ENCODE measurements around the gene PRPF18. TPM values are rescaled to one million over a fixed set of nuclear protein-coding genes. Genes with fewer than 3 reads are reported as not detected.
A peak's percentile ranks its signal among the peaks of the same experiment; 100 is the strongest.

Gene PRPF18
- total RNA-seq, 1 donor from 2014 or later = 21.0 TPM

DNA sequence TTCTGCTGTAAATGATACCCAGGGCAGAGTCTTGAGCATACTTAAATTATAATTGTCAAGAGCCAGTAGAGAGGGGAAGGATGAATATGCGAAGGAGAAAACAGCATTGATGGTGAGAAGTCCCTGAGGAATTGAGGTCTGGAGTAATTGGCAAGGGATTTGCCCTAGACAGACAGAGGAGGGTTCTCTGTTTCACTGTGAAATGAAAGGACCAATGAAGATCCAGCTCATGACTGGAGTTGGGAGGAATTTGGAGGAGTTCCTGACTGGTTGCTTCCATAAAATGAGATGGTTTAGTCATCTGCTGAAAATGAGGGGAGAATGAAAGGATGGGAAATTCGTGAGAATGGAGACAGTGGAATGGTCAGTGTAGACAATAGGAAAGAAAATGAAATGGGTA, 6.8 kb downstream of the PRPF18 start:
- no peak overlapping the region for H3K4me3 Mint-ChIP-seq (ENCODE audit: unreplicated experiment)
- H3K4me2 ChIP-seq (ENCODE audit: low read length) = no peak overlapping the region
- H3K36me3 ChIP-seq (ENCODE audit: insufficient read depth, low read length) = no peaks in the 10 kb centered on the region
- no peak overlapping the region for H3K9ac ChIP-seq (ENCODE audit: low read length)
- TF ChIP-seq, protein P1, sequence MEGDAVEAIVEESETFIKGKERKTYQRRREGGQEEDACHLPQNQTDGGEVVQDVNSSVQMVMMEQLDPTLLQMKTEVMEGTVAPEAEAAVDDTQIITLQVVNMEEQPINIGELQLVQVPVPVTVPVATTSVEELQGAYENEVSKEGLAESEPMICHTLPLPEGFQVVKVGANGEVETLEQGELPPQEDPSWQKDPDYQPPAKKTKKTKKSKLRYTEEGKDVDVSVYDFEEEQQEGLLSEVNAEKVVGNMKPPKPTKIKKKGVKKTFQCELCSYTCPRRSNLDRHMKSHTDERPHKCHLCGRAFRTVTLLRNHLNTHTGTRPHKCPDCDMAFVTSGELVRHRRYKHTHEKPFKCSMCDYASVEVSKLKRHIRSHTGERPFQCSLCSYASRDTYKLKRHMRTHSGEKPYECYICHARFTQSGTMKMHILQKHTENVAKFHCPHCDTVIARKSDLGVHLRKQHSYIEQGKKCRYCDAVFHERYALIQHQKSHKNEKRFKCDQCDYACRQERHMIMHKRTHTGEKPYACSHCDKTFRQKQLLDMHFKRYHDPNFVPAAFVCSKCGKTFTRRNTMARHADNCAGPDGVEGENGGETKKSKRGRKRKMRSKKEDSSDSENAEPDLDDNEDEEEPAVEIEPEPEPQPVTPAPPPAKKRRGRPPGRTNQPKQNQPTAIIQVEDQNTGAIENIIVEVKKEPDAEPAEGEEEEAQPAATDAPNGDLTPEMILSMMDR (IDR thresholded peaks at IDR 0.05; ENCODE audit: insufficient read depth, low read depth, low read length) = no peak
- TF ChIP-seq EZH2 (IDR thresholded peaks at IDR 0.05; ENCODE audit: insufficient read depth, low read length) = no peak
- no peak overlapping the region for H3K4me3 ChIP-seq (ENCODE audit: insufficient read depth, low read depth, low read length)
- no peak overlapping the region for H3K27ac ChIP-seq (ENCODE audit: low read depth, low read length)
- H3K79me2 ChIP-seq (ENCODE audit: insufficient read depth, low read length) = peaks cover 59% of the 10 kb centered on the region
- no peaks in the 10 kb centered on the region for H3K9me3 Mint-ChIP-seq (ENCODE audit: unreplicated experiment)
- no peaks in the 10 kb centered on the region for H3K9me3 ChIP-seq (ENCODE audit: insufficient read depth, low read depth, low read length)
- H3K27me3 ChIP-seq (ENCODE audit: insufficient read depth, low read length) = no peaks in the 10 kb centered on the region
- H4K20me1 ChIP-seq (ENCODE audit: insufficient read depth, low read length) = peaks cover 34% of the 10 kb centered on the region
- H3K27ac Mint-ChIP-seq (ENCODE audit: unreplicated experiment) = no peak overlapping the region
- H3K27me3 Mint-ChIP-seq (ENCODE audit: low read depth, unreplicated experiment) = no peaks in the 10 kb centered on the region
- peak; percentile 13 for FAIRE-seq
- peak; percentile 31 for DNase-seq (ENCODE audit: low read depth)
- H3K4me1 Mint-ChIP-seq (ENCODE audit: low read depth, unreplicated experiment) = peaks cover 7% of the 10 kb centered on the region
- H3K4me1 ChIP-seq (ENCODE audit: insufficient read depth, low read length) = no peaks in the 10 kb centered on the region
- H3K36me3 Mint-ChIP-seq (ENCODE audit: low read depth, unreplicated experiment) = no peaks in the 10 kb centered on the region
- no peak overlapping the region for H2AFZ ChIP-seq (ENCODE audit: low read depth, low read length)

DNA sequence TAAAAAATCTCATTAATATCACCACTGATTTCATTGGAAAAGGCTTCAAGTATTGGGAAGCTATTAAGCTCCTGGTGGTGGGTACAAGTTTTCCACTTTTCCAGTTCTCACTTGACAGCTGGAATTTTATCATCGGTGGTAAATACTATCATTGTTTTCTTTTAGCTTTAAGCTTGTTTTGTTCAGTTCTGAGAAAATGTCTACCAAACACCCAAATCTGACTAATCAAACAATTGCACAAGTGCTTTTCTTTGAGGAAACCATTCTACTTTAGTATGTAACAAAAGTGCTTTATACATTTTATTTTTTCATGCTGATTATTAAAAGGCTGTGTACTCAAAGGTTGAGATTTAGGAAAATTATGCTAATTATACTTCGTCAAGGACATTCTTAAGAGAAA, 7.9 kb downstream of the PRPF18 start:
- peaks cover 31% of the 10 kb centered on the region for H4K20me1 ChIP-seq (ENCODE audit: insufficient read depth, low read length)
- H3K27me3 ChIP-seq (ENCODE audit: insufficient read depth, low read length) = no peaks in the 10 kb centered on the region
- Mint-ChIP-seq H3K4me3 (ENCODE audit: unreplicated experiment) (no peak overlapping the region), H3K9me3 (ENCODE audit: unreplicated experiment) (no peaks in the 10 kb centered on the region), H3K36me3 (ENCODE audit: low read depth, unreplicated experiment) (no peaks in the 10 kb centered on the region), H3K27me3 (ENCODE audit: low read depth, unreplicated experiment) (no peaks in the 10 kb centered on the region), H3K27ac (ENCODE audit: unreplicated experiment) (no peak overlapping the region), H3K4me1 (ENCODE audit: low read depth, unreplicated experiment) (peaks cover 7% of the 10 kb centered on the region)
- H3K36me3 ChIP-seq (ENCODE audit: insufficient read depth, low read length) = no peaks in the 10 kb centered on the region
- H3K4me2 ChIP-seq (ENCODE audit: low read length) = no peak overlapping the region
- H3K4me3 ChIP-seq (ENCODE audit: insufficient read depth, low read depth, low read length) = no peak overlapping the region
- no peak for DNase-seq (ENCODE audit: low read depth)
- H3K9me3 ChIP-seq (ENCODE audit: insufficient read depth, low read depth, low read length) = no peaks in the 10 kb centered on the region
- TF ChIP-seq, protein P1 (IDR thresholded peaks at IDR 0.05; ENCODE audit: insufficient read depth, low read depth, low read length) = no peak
- TF ChIP-seq EZH2 (IDR thresholded peaks at IDR 0.05; ENCODE audit: insufficient read depth, low read length) = no peak
- no peak overlapping the region for H2AFZ ChIP-seq (ENCODE audit: low read depth, low read length)
- no peaks in the 10 kb centered on the region for H3K4me1 ChIP-seq (ENCODE audit: insufficient read depth, low read length)
- peaks cover 49% of the 10 kb centered on the region for H3K79me2 ChIP-seq (ENCODE audit: insufficient read depth, low read length)
- FAIRE-seq = no peak
- H3K9ac ChIP-seq (ENCODE audit: low read length) = no peak overlapping the region
- no peak overlapping the region for H3K27ac ChIP-seq (ENCODE audit: low read depth, low read length)

DNA sequence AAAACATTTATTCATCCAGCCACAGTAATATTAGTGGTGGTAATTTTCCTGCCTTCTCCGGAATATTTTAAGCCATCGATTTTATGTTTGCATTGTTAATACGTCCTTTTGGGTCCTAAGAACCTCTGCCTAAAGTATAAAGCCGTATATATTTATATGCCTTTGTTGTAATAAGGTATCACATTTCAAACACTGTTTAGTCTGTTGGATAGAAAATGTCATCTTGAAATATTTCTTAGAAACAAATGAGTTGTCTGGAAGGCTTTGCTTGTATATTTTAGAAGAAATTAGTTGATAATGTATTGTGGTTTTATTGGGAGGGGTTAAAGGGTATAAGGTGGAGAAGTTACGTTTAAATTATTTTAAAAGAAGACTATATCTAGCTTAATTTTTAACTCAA, 11.1 kb downstream of the PRPF18 start:
- Mint-ChIP-seq H3K4me3 (ENCODE audit: unreplicated experiment) (no peak overlapping the region), H3K27ac (ENCODE audit: unreplicated experiment) (no peak overlapping the region), H3K9me3 (ENCODE audit: unreplicated experiment) (no peaks in the 10 kb centered on the region), H3K36me3 (ENCODE audit: low read depth, unreplicated experiment) (no peaks in the 10 kb centered on the region), H3K4me1 (ENCODE audit: low read depth, unreplicated experiment) (peaks cover 7% of the 10 kb centered on the region), H3K27me3 (ENCODE audit: low read depth, unreplicated experiment) (no peaks in the 10 kb centered on the region)
- Histone ChIP-seq H3K36me3 (ENCODE audit: insufficient read depth, low read length) (no peaks in the 10 kb centered on the region), H3K4me3 (ENCODE audit: insufficient read depth, low read depth, low read length) (no peak overlapping the region), H3K9me3 (ENCODE audit: insufficient read depth, low read depth, low read length) (no peaks in the 10 kb centered on the region), H4K20me1 (ENCODE audit: insufficient read depth, low read length) (peaks cover 10% of the 10 kb centered on the region), H3K27ac (ENCODE audit: low read depth, low read length) (no peak overlapping the region), H3K4me2 (ENCODE audit: low read length) (no peak overlapping the region), H3K4me1 (ENCODE audit: insufficient read depth, low read length) (no peaks in the 10 kb centered on the region), H3K79me2 (ENCODE audit: insufficient read depth, low read length) (peaks cover 24% of the 10 kb centered on the region), H2AFZ (ENCODE audit: low read depth, low read length) (no peak overlapping the region), H3K27me3 (ENCODE audit: insufficient read depth, low read length) (no peaks in the 10 kb centered on the region), H3K9ac (ENCODE audit: low read length) (no peak overlapping the region)
- TF ChIP-seq EZH2 (IDR thresholded peaks at IDR 0.05; ENCODE audit: insufficient read depth, low read length) = no peak
- TF ChIP-seq, protein P1 (IDR thresholded peaks at IDR 0.05; ENCODE audit: insufficient read depth, low read depth, low read length) = no peak
- no peak for FAIRE-seq
- no peak for DNase-seq (ENCODE audit: low read depth)

All from astrocyte (in vitro differentiated cells and primary cell).